Effector CD8-positive, alpha-beta T cell (primary cell): ENCODE measurements around the gene SENP1.

Source experiments
- DNase-seq: peaks from one replicate; lab custom pipeline; 2025; lab: John Stamatoyannopoulos, UW

The SENP1 gene

GRCh38 chr12:48036818-48037217 lies 69.1 kb downstream of the SENP1 start:
- DNase-seq: no peak

- DNase-seq: no peak
Observed at GRCh38 chr12:48034835-48035805, 70.8 kb downstream of the SENP1 start.

- no peak for DNase-seq
Observed at GRCh38 chr12:48033451-48033850, 72.4 kb downstream of the SENP1 start.

GRCh38 chr12:48032597-48032996 lies 73.3 kb downstream of the SENP1 start:
- no peak for DNase-seq

GRCh38 chr12:48031135-48031960 lies 74.5 kb downstream of the SENP1 start:
- DNase-seq: no peak

- no peak for DNase-seq
Observed at GRCh38 chr12:48030173-48030650, 75.7 kb downstream of the SENP1 start.

- no peak for DNase-seq
Observed at GRCh38 chr12:48029491-48030172, 76.2 kb downstream of the SENP1 start.

- DNase-seq: no peak
Observed at GRCh38 chr12:48028541-48029431, 77.1 kb downstream of the SENP1 start.

- DNase-seq: no peak
Observed at GRCh38 chr12:48027183-48028002, 78.5 kb downstream of the SENP1 start.

GRCh38 chr12:48026060-48026827 lies 79.6 kb downstream of the SENP1 start:
- DNase-seq: no peak

- DNase-seq: no peak
Observed at GRCh38 chr12:48025281-48025680, 80.6 kb downstream of the SENP1 start.

- DNase-seq: no peak
Observed at GRCh38 chr12:48024735-48025134, 81.1 kb downstream of the SENP1 start.

GRCh38 chr12:48023386-48023785 lies 82.5 kb downstream of the SENP1 start:
- DNase-seq: no peak

GRCh38 chr12:48022676-48023385 lies 83.0 kb downstream of the SENP1 start:
- no peak for DNase-seq

GRCh38 chr12:48022180-48022521 lies 83.7 kb downstream of the SENP1 start:
- DNase-seq: no peak

- DNase-seq: no peak
Observed at GRCh38 chr12:48021485-48022179, 84.2 kb downstream of the SENP1 start.

- DNase-seq: no peak
Observed at GRCh38 chr12:48019639-48020265, 86.1 kb downstream of the SENP1 start.

- DNase-seq: no peak
Observed at GRCh38 chr12:48018618-48018995, 87.3 kb downstream of the SENP1 start.
